Karpas-422 (cell line): Measurements from ENCODE around the gene SLC38A1. TPM values are rescaled to one million over a fixed set of nuclear protein-coding genes. Genes with fewer than 3 reads are reported as not detected.

ENCODE experiments used
- DNase-seq: peaks from one replicate; pipeline ENCODE4 v3.0.0-alpha.2; 2015
- H2AFZ ChIP-seq: fragments of 200-600 bp; sonication (generic); 2 replicates; pipeline ENCODE4 v1.6.1; 2014; ENCODE audit warnings: antibody characterized with exemption, low read length, mixed read lengths
- H3K27ac ChIP-seq: fragments of 200-600 bp; sonication (generic); 2 replicates; pipeline ENCODE4 v1.5.1; 2014; ENCODE audit warnings: mild to moderate bottlenecking, low read length, moderate library complexity
- H3K27me3 ChIP-seq: fragments of 200-600 bp; sonication (generic); 2 replicates; pipeline ENCODE4 v1.6.1; 2014; ENCODE audit warnings: low read length, mixed read lengths
- H3K36me3 ChIP-seq: fragments of 200-600 bp; sonication (generic); 2 replicates; pipeline ENCODE4 v1.6.1; 2014; ENCODE audit warnings: low read length, mixed read lengths; ENCODE audit not compliant: insufficient read depth
- H3K4me1 ChIP-seq: fragments of 200-600 bp; sonication (generic); 2 replicates; pipeline ENCODE4 v1.6.1; 2014; ENCODE audit warnings: mild to moderate bottlenecking, low read length, mixed read lengths
- H3K4me2 ChIP-seq: fragments of 200-600 bp; sonication (generic); 2 replicates; pipeline ENCODE4 v1.6.1; 2014; ENCODE audit warnings: low read length, low read depth, mild to moderate bottlenecking; ENCODE audit not compliant: poor library complexity, severe bottlenecking
- H3K4me3 ChIP-seq: fragments of 200-600 bp; sonication (generic); 2 replicates; pipeline ENCODE4 v1.5.1; 2014; ENCODE audit warnings: mild to moderate bottlenecking, antibody characterized with exemption, low read length, mixed read lengths
- H3K79me2 ChIP-seq: fragments of 200-600 bp; sonication (generic); 2 replicates; pipeline ENCODE4 v1.6.1; 2014; ENCODE audit warnings: mild to moderate bottlenecking, low read length, mixed read lengths
- H3K9ac ChIP-seq: fragments of 200-600 bp; sonication (generic); 2 replicates; pipeline ENCODE4 v1.6.0; 2014; ENCODE audit warnings: low read length
- H3K9me2 ChIP-seq: fragments of 200-600 bp; sonication (generic), shearing (Covaris generic); replicated peaks from 2 replicates; pipeline ENCODE4 v1.6.0; 2014; ENCODE audit warnings: mild to moderate bottlenecking, low read length, moderate library complexity; ENCODE audit not compliant: insufficient read depth
- H3K9me3 ChIP-seq: fragments of 300-700, 200-600 bp; sonication (generic); 2 replicates; pipeline ENCODE4 v1.6.1; 2014; ENCODE audit warnings: low read length, mixed read lengths
- H4K20me1 ChIP-seq: fragments of 200-600 bp; sonication (generic); 2 replicates; pipeline ENCODE4 v1.6.1; 2014; ENCODE audit warnings: mild to moderate bottlenecking, antibody characterized with exemption, low read length, low read depth; ENCODE audit not compliant: insufficient read depth
- total RNA-seq: library from RNA; depleted of rRNA; stranded (reverse); fragments of >200 nt; shearing (Covaris generic); gene quantifications from 2 replicates; pipeline ENCODE4 v1.2.3, GENCODE V29; 2014; ENCODE audit warnings: low replicate concordance

Gene SLC38A1
- total RNA-seq, 1 experiment from 2014 or later: 209 TPM

- H3K36me3 ChIP-seq: peaks cover 7% of the 10 kb centered on the region; the same call in 1 of the 2 replicates
- no peaks in the 10 kb centered on the region for H3K9me2 ChIP-seq
- H3K4me1 ChIP-seq: peaks cover 57% of the 10 kb centered on the region
- 0 out of 2 replicates have a peak overlapping the region, but pooled peaks have one; percentile 64 for H2AFZ ChIP-seq
- peaks cover 17% of the 10 kb centered on the region; the same call in 1 of the 2 replicates for H4K20me1 ChIP-seq
- H3K27ac ChIP-seq: peak overlapping the region; percentile 81
- peak; percentile 77 for DNase-seq
- peak overlapping the region; percentile 94 for H3K9ac ChIP-seq
- H3K27me3 ChIP-seq: no peaks in the 10 kb centered on the region
- H3K79me2 ChIP-seq: peaks cover 63% of the 10 kb centered on the region
- H3K9me3 ChIP-seq: no peaks in the 10 kb centered on the region
- H3K4me2 ChIP-seq: peak overlapping the region; percentile 83
- peak overlapping the region; percentile 88 for H3K4me3 ChIP-seq
Measured at GRCh38 chr12:46267575-46267824, 1.3 kb downstream of the SLC38A1 start.

- Histone ChIP-seq H3K27me3 (no peaks in the 10 kb centered on the region), H3K4me3 (peak overlapping the region; percentile 88), H4K20me1 (peaks cover 19% of the 10 kb centered on the region; the same call in 1 of the 2 replicates), H3K79me2 (peaks cover 68% of the 10 kb centered on the region), H3K9me2 (no peaks in the 10 kb centered on the region), H3K9me3 (no peaks in the 10 kb centered on the region), H2AFZ (no peak overlapping the region), H3K9ac (peak overlapping the region; percentile 94), H3K27ac (peak overlapping the region; percentile 81), H3K4me2 (peak overlapping the region; percentile 83), H3K36me3 (peaks cover 7% of the 10 kb centered on the region; the same call in 1 of the 2 replicates), H3K4me1 (peaks cover 62% of the 10 kb centered on the region)
- DNase-seq: peak; percentile 84
Measured at GRCh38 chr12:46266869-46267574, 1.8 kb downstream of the SLC38A1 start.

- Histone ChIP-seq H3K9me2 (no peaks in the 10 kb centered on the region), H3K36me3 (peaks cover 7% of the 10 kb centered on the region; the same call in 1 of the 2 replicates), H2AFZ (no peak overlapping the region), H3K79me2 (peaks cover 74% of the 10 kb centered on the region), H3K27me3 (no peaks in the 10 kb centered on the region), H3K27ac (peak overlapping the region; percentile 81), H3K4me3 (peak overlapping the region; percentile 88), H3K9ac (peak overlapping the region; percentile 94), H3K9me3 (no peaks in the 10 kb centered on the region), H3K4me2 (peak overlapping the region; percentile 83), H3K4me1 (peaks cover 63% of the 10 kb centered on the region), H4K20me1 (peaks cover 23% of the 10 kb centered on the region; the same call in 1 of the 2 replicates)
- peak; percentile 64 for DNase-seq
Measured at GRCh38 chr12:46266382-46266791, 2.5 kb downstream of the SLC38A1 start.

GRCh38 chr12:46265734-46266133 lies 3.1 kb downstream of the SLC38A1 start:
- Histone ChIP-seq H3K4me3 (peak overlapping the region; percentile 88), H3K4me2 (peak overlapping the region; percentile 83), H3K9ac (peak overlapping the region; percentile 94), H3K4me1 (peaks cover 63% of the 10 kb centered on the region), H3K27ac (peak overlapping the region; percentile 81), H4K20me1 (peaks cover 28% of the 10 kb centered on the region; the same call in 1 of the 2 replicates), H3K27me3 (no peaks in the 10 kb centered on the region), H2AFZ (no peak overlapping the region), H3K79me2 (peaks cover 81% of the 10 kb centered on the region), H3K9me2 (no peaks in the 10 kb centered on the region), H3K9me3 (no peaks in the 10 kb centered on the region), H3K36me3 (peaks cover 12% of the 10 kb centered on the region; the same call in 1 of the 2 replicates)
- no peak for DNase-seq

- Histone ChIP-seq H3K4me2 (peak overlapping the region; percentile 83), H3K27me3 (no peaks in the 10 kb centered on the region), H3K9me3 (no peaks in the 10 kb centered on the region), H3K4me3 (peak overlapping the region; percentile 88), H2AFZ (no peak overlapping the region), H3K27ac (peak overlapping the region; percentile 81; the same call in 1 of the 2 replicates), H3K79me2 (peaks cover 87% of the 10 kb centered on the region), H3K9me2 (no peaks in the 10 kb centered on the region), H3K36me3 (peaks cover 16% of the 10 kb centered on the region; the same call in 1 of the 2 replicates), H3K4me1 (peaks cover 61% of the 10 kb centered on the region), H4K20me1 (peaks cover 34% of the 10 kb centered on the region; the same call in 1 of the 2 replicates), H3K9ac (peak overlapping the region; percentile 94; the same call in 1 of the 2 replicates)
- DNase-seq: no peak
Measured at GRCh38 chr12:46265102-46265501, 3.7 kb downstream of the SLC38A1 start.

GRCh38 chr12:46264057-46264456 lies 4.8 kb downstream of the SLC38A1 start:
- Histone ChIP-seq H3K9me2 (no peaks in the 10 kb centered on the region), H3K4me2 (peak overlapping the region; percentile 83), H3K36me3 (peaks cover 22% of the 10 kb centered on the region; the same call in 1 of the 2 replicates), H3K4me3 (no peak overlapping the region), H4K20me1 (peaks cover 39% of the 10 kb centered on the region; the same call in 1 of the 2 replicates), H2AFZ (no peak overlapping the region), H3K9me3 (no peaks in the 10 kb centered on the region), H3K4me1 (peaks cover 50% of the 10 kb centered on the region), H3K27ac (no peak overlapping the region), H3K27me3 (no peaks in the 10 kb centered on the region), H3K79me2 (peaks cover 98% of the 10 kb centered on the region), H3K9ac (no peak overlapping the region)
- no peak for DNase-seq

GRCh38 chr12:46263140-46264016 lies 5.5 kb downstream of the SLC38A1 start:
- Histone ChIP-seq H3K4me3 (no peak overlapping the region), H3K9ac (no peak overlapping the region), H2AFZ (no peak overlapping the region), H3K4me2 (peak overlapping the region; percentile 83), H3K79me2 (peaks cover 100% of the 10 kb centered on the region), H3K4me1 (peaks cover 49% of the 10 kb centered on the region), H4K20me1 (peaks cover 39% of the 10 kb centered on the region; the same call in 1 of the 2 replicates), H3K27me3 (no peaks in the 10 kb centered on the region), H3K9me2 (no peaks in the 10 kb centered on the region), H3K27ac (no peak overlapping the region), H3K36me3 (peaks cover 22% of the 10 kb centered on the region; the same call in 1 of the 2 replicates), H3K9me3 (no peaks in the 10 kb centered on the region)
- no peak for DNase-seq

GRCh38 chr12:46261646-46262045 lies 7.2 kb downstream of the SLC38A1 start:
- H4K20me1 ChIP-seq: peaks cover 43% of the 10 kb centered on the region; the same call in 1 of the 2 replicates
- no peaks in the 10 kb centered on the region for H3K27me3 ChIP-seq
- H3K9ac ChIP-seq: no peak overlapping the region
- H3K4me1 ChIP-seq: peaks cover 47% of the 10 kb centered on the region
- H3K4me2 ChIP-seq: no peak overlapping the region
- H3K36me3 ChIP-seq: peaks cover 24% of the 10 kb centered on the region; the same call in 1 of the 2 replicates
- DNase-seq: no peak
- H3K9me3 ChIP-seq: no peaks in the 10 kb centered on the region
- no peaks in the 10 kb centered on the region for H3K9me2 ChIP-seq
- H3K79me2 ChIP-seq: peaks cover 100% of the 10 kb centered on the region
- no peak overlapping the region for H2AFZ ChIP-seq
- H3K27ac ChIP-seq: no peak overlapping the region
- H3K4me3 ChIP-seq: no peak overlapping the region
